ENCODE results near the gene RUNX2.

The RUNX2 gene

GRCh38 chr6:45458672-45459071 lies 130.5 kb downstream of the RUNX2 start:
- no peak for ATAC-seq
- no peak for TF ChIP-seq OSR1 (CRISPR knock-in tag; IDR thresholded peaks at IDR 0.05)
- no peak for TF ChIP-seq ZFP3 (CRISPR knock-in tag; IDR thresholded peaks at IDR 0.05)
- no peak for TF ChIP-seq ZNF8 (CRISPR knock-in tag; IDR thresholded peaks at IDR 0.05)
- TF ChIP-seq BACH2 (CRISPR knock-in tag; IDR thresholded peaks at IDR 0.05; ENCODE audit: borderline replicate concordance), result no peak

- ATAC-seq, result no peak
- TF ChIP-seq ZNF8 (CRISPR knock-in tag; IDR thresholded peaks at IDR 0.05) (no peak), OSR1 (CRISPR knock-in tag; IDR thresholded peaks at IDR 0.05) (no peak), ZC3H10 (CRISPR knock-in tag; IDR thresholded peaks at IDR 0.05) (no peak), POU6F1 (CRISPR knock-in tag; IDR thresholded peaks at IDR 0.05; ENCODE audit: borderline replicate concordance, low read depth) (no peak), CSRNP3 (CRISPR knock-in tag; IDR thresholded peaks at IDR 0.05) (no peak), PATZ1 (CRISPR knock-in tag; IDR thresholded peaks at IDR 0.05; ENCODE audit: borderline replicate concordance) (no peak), TCF4 (CRISPR knock-in tag; IDR thresholded peaks at IDR 0.05; ENCODE audit: borderline replicate concordance) (no peak), CSDC2 (CRISPR knock-in tag; IDR thresholded peaks at IDR 0.05) (no peak), ESRRG (CRISPR knock-in tag; IDR thresholded peaks at IDR 0.05) (no peak), GLIS3 (CRISPR knock-in tag; IDR thresholded peaks at IDR 0.05) (no peak), PPARA (CRISPR knock-in tag; IDR thresholded peaks at IDR 0.05; ENCODE audit: borderline replicate concordance) (no peak), ZFP30 (CRISPR knock-in tag; IDR thresholded peaks at IDR 0.05) (no peak), SNAI2 (CRISPR knock-in tag; IDR thresholded peaks at IDR 0.05) (no peak), ISL1 (CRISPR knock-in tag; IDR thresholded peaks at IDR 0.05) (no peak), RARB (CRISPR knock-in tag; IDR thresholded peaks at IDR 0.05) (no peak), CREB5 (CRISPR knock-in tag; IDR thresholded peaks at IDR 0.05; ENCODE audit: low read depth) (no peak), TSHZ2 (CRISPR knock-in tag; IDR thresholded peaks at IDR 0.05) (no peak)
Observed at GRCh38 chr6:45460166-45460565, 132.0 kb downstream of the RUNX2 start.

- TF ChIP-seq ZNF70 (CRISPR knock-in tag; IDR thresholded peaks at IDR 0.05) (no peak), ESRRG (CRISPR knock-in tag; IDR thresholded peaks at IDR 0.05) (no peak), ZFP3 (CRISPR knock-in tag; IDR thresholded peaks at IDR 0.05) (no peak), ZFP30 (CRISPR knock-in tag; IDR thresholded peaks at IDR 0.05) (no peak)
- no peak for ATAC-seq
Observed at GRCh38 chr6:45461486-45461885, 133.4 kb downstream of the RUNX2 start.
